H1 (cell line): Measurements from ENCODE around the gene STARD8. TPM values are rescaled to one million over a fixed set of nuclear protein-coding genes. Genes with fewer than 3 reads are reported as not detected.

Experiments used
- CTCF ChIA-PET: fragments of 300-600 bp; sonication (Branson Sonifier 250); formaldehyde crosslinking; loops from one replicate; lab custom pipeline; 2021; ENCODE audit not compliant: partially characterized antibody; lab: Charles Lee
- POLR2A ChIA-PET: fragments of 300-600 bp; sonication (Branson Sonifier 250); formaldehyde crosslinking; loops from one replicate; lab custom pipeline; 2021; ENCODE audit warnings: inconsistent platforms; ENCODE audit not compliant: partially characterized antibody; lab: Charles Lee
- DNase-seq, 2 experiments: peaks; one replicate each; pipeline versions ENCODE4 v3.0.0 to v3.0.0-alpha.2; 2010 to 2022; ENCODE audit warnings: low spot score in 2 of 2, low read depth in 1 of 2, mixed read lengths in 1 of 2
- FAIRE-seq: peaks from 2 replicates; lab custom pipeline; 2011; peaks lifted over from hg19 to GRCh38; lab: Jason Lieb, UNC
- H2AFZ ChIP-seq: 2 replicates; pipeline ENCODE4 v1.8.1; 2012; ENCODE audit warnings: low read length, inconsistent platforms
- H2AK5ac ChIP-seq: 2 replicates; pipeline ENCODE4 v1.6.1; 2013; ENCODE audit warnings: low read depth, low read length
- H2BK120ac ChIP-seq: replicated peaks from 2 replicates; pipeline ENCODE3; 2013; ENCODE audit warnings: low read depth, low read length, inconsistent platforms
- H2BK12ac ChIP-seq: 2 replicates; pipeline ENCODE4 v1.6.1; 2013; ENCODE audit warnings: low read depth, low read length
- H2BK15ac ChIP-seq: 2 replicates; pipeline ENCODE4 v1.6.1; 2013; ENCODE audit warnings: low read length
- H2BK20ac ChIP-seq: 2 replicates; pipeline ENCODE4 v1.6.1; 2013; ENCODE audit warnings: low read length
- H2BK5ac ChIP-seq: 2 replicates; pipeline ENCODE4 v1.6.1; 2013; ENCODE audit warnings: low read depth, low read length
- H3K14ac ChIP-seq: 2 replicates; pipeline ENCODE4 v1.6.1; 2013; ENCODE audit warnings: inconsistent platforms; ENCODE audit not compliant: insufficient read length
- H3K18ac ChIP-seq: 2 replicates; pipeline ENCODE4 v1.6.1; 2013; ENCODE audit warnings: low read length; ENCODE audit errors: extremely low read depth
- H3K23ac ChIP-seq: 2 replicates; pipeline ENCODE4 v1.6.1; 2013; ENCODE audit warnings: inconsistent platforms; ENCODE audit not compliant: insufficient read length
- H3K23me2 ChIP-seq: 2 replicates; pipeline ENCODE4 v1.6.1; 2013; ENCODE audit warnings: low read depth, low read length
- H3K27ac ChIP-seq: 2 replicates; pipeline ENCODE4 v1.6.1; 2011; ENCODE audit warnings: low read depth, low read length, inconsistent platforms
- H3K27me3 ChIP-seq, 4 experiments: replicated peaks in 1 of 4; 1 replicate in 1 of 4; 2 replicates in 3 of 4; pipeline versions ENCODE4 v1.6.1 to v1.8.1; 2011 to 2013; ENCODE audit warnings: low read length in 3 of 4, mild to moderate bottlenecking in 3 of 4, inconsistent platforms in 2 of 4, mixed read lengths in 2 of 4, moderate library complexity in 1 of 4; ENCODE audit not compliant: control insufficient read depth in 3 of 4, insufficient read depth in 3 of 4; ENCODE audit errors: extremely low read depth in 1 of 4
- H3K36me3 ChIP-seq, 4 experiments: 2 replicates each; pipeline versions ENCODE4 v1.6.1 to v1.8.1; 2011 to 2013; ENCODE audit warnings: mild to moderate bottlenecking in 4 of 4, low read length in 3 of 4, moderate library complexity in 2 of 4, control low read depth in 1 of 4, inconsistent platforms in 1 of 4; ENCODE audit not compliant: insufficient read depth in 4 of 4, control insufficient read depth in 2 of 4
- H3K4ac ChIP-seq: replicated peaks from 2 replicates; pipeline ENCODE3; 2013; ENCODE audit warnings: low read length, low read depth, mixed read lengths, inconsistent platforms; ENCODE audit not compliant: insufficient read length
- H3K4me1 ChIP-seq, 4 experiments: replicated peaks in 1 of 4; 1 replicate in 1 of 4; 2 replicates in 3 of 4; pipeline versions ENCODE4 v1.6.1 to v1.8.1; 2011 to 2013; ENCODE audit warnings: low read length in 3 of 4, inconsistent platforms in 2 of 4, mixed read lengths in 1 of 4; ENCODE audit not compliant: insufficient read depth in 4 of 4, control insufficient read depth in 3 of 4
- H3K4me2 ChIP-seq, 2 experiments: 2 replicates each; pipeline versions ENCODE4 v1.6.1 to v1.8.1; 2011 to 2013; ENCODE audit warnings: low read depth in 2 of 2, low read length in 2 of 2, control low read depth in 1 of 2, inconsistent platforms in 1 of 2, mild to moderate bottlenecking in 1 of 2; ENCODE audit not compliant: insufficient read depth in 1 of 2
- H3K4me3 ChIP-seq, 4 experiments: fragments of 200-600, 300-600 bp in 1 of 4; sonication (generic), shearing (Covaris generic), sonication (Bioruptor Twin) in 1 of 4; 2 replicates each; pipeline versions ENCODE4 v1.5.1 to v1.8.1; 2011 to 2016; ENCODE audit warnings: low read length in 4 of 4, low read depth in 3 of 4, control low read depth in 2 of 4, inconsistent platforms in 2 of 4, mild to moderate bottlenecking in 2 of 4, mixed read lengths in 1 of 4, moderate library complexity in 1 of 4; ENCODE audit not compliant: insufficient read depth in 2 of 4; ENCODE audit errors: extremely low read depth in 1 of 4
- H3K56ac ChIP-seq: replicated peaks from 2 replicates; pipeline ENCODE3; 2013; ENCODE audit warnings: low read depth, mild to moderate bottlenecking, mixed read lengths, low read length, inconsistent platforms; ENCODE audit not compliant: insufficient read length
- H3K79me1 ChIP-seq: 2 replicates; pipeline ENCODE4 v1.6.1; 2013; ENCODE audit warnings: low read depth, low read length, control low read depth
- H3K79me2 ChIP-seq, 2 experiments: 2 replicates each; pipeline versions ENCODE4 v1.6.1 to v1.8.1; 2012 to 2013; ENCODE audit warnings: low read length in 2 of 2, mild to moderate bottlenecking in 2 of 2, inconsistent platforms in 1 of 2; ENCODE audit not compliant: insufficient read depth in 2 of 2, control insufficient read depth in 1 of 2
- H3K9ac ChIP-seq, 4 experiments: replicated peaks in 1 of 4; 1 replicate in 1 of 4; 2 replicates in 3 of 4; pipeline versions ENCODE4 v1.6.1 to v1.8.1; 2011 to 2013; ENCODE audit warnings: low read depth in 3 of 4, low read length in 3 of 4, control low read depth in 2 of 4, mild to moderate bottlenecking in 2 of 4, moderate library complexity in 2 of 4, inconsistent platforms in 1 of 4; ENCODE audit errors: extremely low read depth in 1 of 4
- H3K9me3 ChIP-seq, 2 experiments: 2 replicates each; pipeline versions ENCODE4 v1.6.1 to v1.8.1; 2012 to 2013; ENCODE audit warnings: mild to moderate bottlenecking in 2 of 2, moderate library complexity in 2 of 2, control low read depth in 1 of 2, inconsistent platforms in 1 of 2, low read depth in 1 of 2, low read length in 1 of 2, mixed read lengths in 1 of 2; ENCODE audit not compliant: insufficient read depth in 2 of 2
- H4K20me1 ChIP-seq, 2 experiments: replicated peaks in 1 of 2; 2 replicates each; pipeline versions ENCODE3 to v1.8.1; 2011 to 2013; ENCODE audit warnings: inconsistent platforms in 2 of 2, low read length in 2 of 2, mild to moderate bottlenecking in 1 of 2; ENCODE audit not compliant: insufficient read depth in 2 of 2, control insufficient read depth in 1 of 2
- H4K5ac ChIP-seq: 2 replicates; pipeline ENCODE4 v1.6.1; 2013; ENCODE audit warnings: low read length, low read depth, mixed read lengths, inconsistent platforms; ENCODE audit not compliant: insufficient read length
- H4K8ac ChIP-seq: 2 replicates; pipeline ENCODE4 v1.8.0; 2013; ENCODE audit warnings: mild to moderate bottlenecking, moderate library complexity, low read length, inconsistent platforms; ENCODE audit not compliant: insufficient read depth; ENCODE audit errors: extremely low read depth
- H4K91ac ChIP-seq: replicated peaks from 2 replicates; pipeline ENCODE3; 2013; ENCODE audit warnings: low read length, mixed read lengths, inconsistent platforms; ENCODE audit not compliant: insufficient read length
- ASH2L ChIP-seq: fragments of 200-600, 300-600 bp; sonication (generic); IDR thresholded peaks from one replicate; pipeline ENCODE4 v1.7.1; 2017; ENCODE audit warnings: low read length
- BACH1 ChIP-seq: IDR thresholded peaks from 2 replicates; pipeline ENCODE4 v1.6.1; 2012; ENCODE audit warnings: low read length, improper control_type of control experiment
- CBX5 ChIP-seq: fragments of 300-800, 300-1000 bp; sonication (generic); IDR thresholded peaks from 2 replicates; pipeline ENCODE4 v1.7.1; 2016; ENCODE audit warnings: antibody characterized with exemption, low read length, low read depth
- CEBPB ChIP-seq: IDR thresholded peaks from 2 replicates; pipeline ENCODE4 v1.6.1; 2012; ENCODE audit warnings: low read depth, low read length
- EZH2 ChIP-seq: fragments of 200-600 bp; sonication (generic); IDR thresholded peaks from 2 replicates; pipeline ENCODE4 v1.7.1; 2012; ENCODE audit warnings: low read depth, mild to moderate bottlenecking, moderate library complexity, low read length, inconsistent platforms; ENCODE audit not compliant: severe bottlenecking
- KDM5A ChIP-seq: fragments of 200-600 bp; IDR thresholded peaks from 2 replicates; pipeline ENCODE4 v1.7.1; 2012; ENCODE audit warnings: mild to moderate bottlenecking, low read length, inconsistent platforms, mixed read lengths
- MAFK ChIP-seq: IDR thresholded peaks from 2 replicates; pipeline ENCODE4 v1.6.1; 2012; ENCODE audit warnings: low read depth, mild to moderate bottlenecking, improper control_type of control experiment, low read length
- MAX ChIP-seq: IDR thresholded peaks from 2 replicates; pipeline ENCODE4 v1.6.1; 2012; ENCODE audit warnings: inconsistent platforms
- PHF8 ChIP-seq: fragments of 200-600 bp; sonication (generic); conservative IDR thresholded peaks from 2 replicates; pipeline ENCODE4 v1.7.1; 2012; ENCODE audit warnings: low read depth, mild to moderate bottlenecking, inconsistent platforms, low read length, moderate library complexity
- POLR2A ChIP-seq, 2 experiments: IDR thresholded peaks; 1 replicate in 1 of 2; 2 replicates in 1 of 2; pipeline ENCODE4 v1.6.1; 2011; ENCODE audit warnings: low read depth in 2 of 2, low read length in 2 of 2, mild to moderate bottlenecking in 2 of 2; ENCODE audit errors: control extremely low read depth in 1 of 2
- SAP30 ChIP-seq: fragments of 300-600 bp; sonication (generic); IDR thresholded peaks from 2 replicates; pipeline ENCODE4 v1.7.1; 2012; ENCODE audit warnings: low read length, moderate library complexity, mild to moderate bottlenecking, inconsistent platforms; ENCODE audit not compliant: insufficient read depth, insufficient replicate concordance
- TAF7 ChIP-seq: optimal IDR thresholded peaks from 2 replicates; pipeline ENCODE3; 2011; ENCODE audit warnings: low read depth, mild to moderate bottlenecking, inconsistent platforms, low read length, moderate library complexity, borderline replicate concordance
- TCF12 ChIP-seq: IDR thresholded peaks from 2 replicates; pipeline ENCODE4 v1.6.1; 2011; ENCODE audit warnings: low read depth, mild to moderate bottlenecking, low read length
- ZNF274 ChIP-seq: IDR thresholded peaks from 2 replicates; pipeline ENCODE4 v1.7.0; 2012; ENCODE audit warnings: low read length, borderline replicate concordance; ENCODE audit errors: extremely low read depth
- polyA plus RNA-seq, 7 experiments: library from polyadenylated mRNA; depleted of rRNA in 3 of 7; stranded (reverse) in 5 of 7; unstranded in 2 of 7; fragments of >200 nt in 5 of 7; fragments of 200-250 nt in 2 of 7; gene quantifications; 1 replicate in 5 of 7; 2 replicates in 1 of 7; 4 replicates in 1 of 7; pipeline versions ENCODE4 v1.2.1 to v1.2.3, GENCODE V29; 2011 to 2013; ENCODE audit warnings: missing spikeins in 2 of 7, mixed read lengths in 2 of 7
- total RNA-seq: library from RNA; stranded (reverse); fragmentation: NEBNext Ultra II Directional; extraction: Animal tissue kit (Norgen Biotek cat#: 25700); gene quantifications from 2 replicates; pipeline ENCODE4 v1.2.1, GENCODE V29; 2021

The STARD8 gene
- total and polyA plus RNA-seq, 2 of the 8 experiments (the other 6 are each of a cell fraction or from before 2014, with no cell fraction given) = 1.8 to 3.8 TPM

- no peak overlapping the region for H2AFZ ChIP-seq
- POLR2A ChIA-PET = no interaction called here
- FAIRE-seq (no peak), DNase-seq (no peak)
- no peaks in the 10 kb centered on the region for H4K20me1 ChIP-seq
- no peak overlapping the region for H3K23ac ChIP-seq
- H3K79me1 ChIP-seq = no peaks in the 10 kb centered on the region
- no peak overlapping the region for H3K56ac ChIP-seq
- no peak overlapping the region for H2BK120ac ChIP-seq
- no peak overlapping the region for H3K18ac ChIP-seq
- H3K36me3 ChIP-seq = no peaks in the 10 kb centered on the region
- H3K79me2 ChIP-seq = no peaks in the 10 kb centered on the region
- H3K23me2 ChIP-seq = no peaks in the 10 kb centered on the region
- H2AK5ac ChIP-seq = no peak overlapping the region
- H3K14ac ChIP-seq = no peak overlapping the region
- H3K4me2 ChIP-seq = no peak overlapping the region
- no peak overlapping the region for H3K4ac ChIP-seq
- no peak overlapping the region for H4K5ac ChIP-seq
- H3K4me3 ChIP-seq = no peak overlapping the region
- H2BK12ac ChIP-seq = no peak overlapping the region
- H3K9me3 ChIP-seq = no peaks in the 10 kb centered on the region
- no peak overlapping the region for H3K27ac ChIP-seq
- H2BK5ac ChIP-seq = no peak overlapping the region
- no peak overlapping the region for H4K91ac ChIP-seq
- H4K8ac ChIP-seq = no peak overlapping the region
- H3K4me1 ChIP-seq = peaks cover 0 to 14% (median 6%) of the 10 kb centered on the region in 4 experiments; a peak in 5 of 7 replicates
- H3K9ac ChIP-seq = no peak overlapping the region
- H2BK20ac ChIP-seq = no peak overlapping the region
- H3K27me3 ChIP-seq = no peaks in the 10 kb centered on the region
- no peak overlapping the region for H2BK15ac ChIP-seq
- CTCF ChIA-PET = interaction anchor here (0.6 to 1.7 kb wide), 4 partner anchors 13 to 44 kb away, joined by 3 to 6 read pairs (median 4); no protein-coding TSS in a partner anchor
- no peak for TF ChIP-seq CBX5
- no peak for TF ChIP-seq BACH1
- TF ChIP-seq EZH2 = no peak
- no peak for TF ChIP-seq ZNF274
- no peak for TF ChIP-seq TCF12
- no peak for TF ChIP-seq SAP30
- TF ChIP-seq KDM5A = no peak
- no peak for TF ChIP-seq CEBPB
- no peak for TF ChIP-seq PHF8
- no peak for TF ChIP-seq ASH2L
- no peak for TF ChIP-seq TAF7
- TF ChIP-seq POLR2A (IDR thresholded peaks at IDR 0.05; ENCODE audit: control extremely low read depth in 1 of 2, low read depth in 2 of 2, low read length in 2 of 2) = no peak
- no peak for TF ChIP-seq MAFK
- TF ChIP-seq MAX = no peak
Measured at GRCh38 chrX:68671221-68671620, 23.8 kb downstream of the STARD8 start.
